GM13976 (cell line): ENCODE measurements around the gene FOXD4L6.
"Not testable (repeated sequence)": the region's sequence is repeated elsewhere in the genome, so short reads cannot be mapped to it uniquely, and the experiment has no call there.

Experiments used
- DNase-seq: peaks from one replicate; pipeline ENCODE4 v3.0.0; 2012; ENCODE audit warnings: low spot score
- in situ Hi-C: fragments of 300-500 bp; cut with MboI; formaldehyde crosslinking; loops from one replicate; pipeline ENCODE4 v1.12.0; 2022; ENCODE audit warnings: low sequenced_read_pairs, mixed read lengths, inconsistent platforms; ENCODE audit not compliant: unreplicated experiment

FOXD4L6 gene

GRCh38 chr9:41128581-41128980 lies at the start of gene FOXD4L6:
Gene FOXD4L6 (minus strand): TSS chr9:41128681. CDS start chr9:41128383, 298 bp downstream.
- in situ Hi-C loops = not testable (repeated sequence)

GRCh38 chr9:41174994-41175393 lies 46.5 kb upstream of the FOXD4L6 start:
- in situ Hi-C loops, DNase-seq: not testable (repeated sequence)

More at GRCh38 chr9:41128581-41128980, at the start of gene FOXD4L6:
- not testable (repeated sequence) for DNase-seq

DNA sequence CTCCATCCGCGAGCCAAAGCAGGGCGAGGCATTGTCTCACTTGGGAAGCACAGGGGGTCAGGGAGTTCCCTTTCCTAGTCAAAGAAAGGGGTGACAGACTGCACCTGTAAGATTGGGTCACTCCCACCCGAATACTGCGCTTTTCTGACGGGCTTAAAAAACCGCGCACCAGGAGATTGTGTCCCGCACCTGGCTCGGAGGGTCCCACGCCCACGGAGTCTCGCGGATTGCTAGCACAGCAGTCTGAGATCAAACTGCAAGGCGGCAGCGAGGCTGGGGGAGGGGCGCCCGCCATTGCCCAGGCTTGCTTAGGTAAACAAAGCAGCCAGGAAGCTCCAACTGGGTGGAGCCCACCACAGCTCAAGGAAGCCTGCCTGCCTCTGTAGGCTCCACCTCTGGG lies 21.6 kb upstream of the FOXD4L6 start:
- DNase-seq, in situ Hi-C loops: not testable (repeated sequence)

DNA sequence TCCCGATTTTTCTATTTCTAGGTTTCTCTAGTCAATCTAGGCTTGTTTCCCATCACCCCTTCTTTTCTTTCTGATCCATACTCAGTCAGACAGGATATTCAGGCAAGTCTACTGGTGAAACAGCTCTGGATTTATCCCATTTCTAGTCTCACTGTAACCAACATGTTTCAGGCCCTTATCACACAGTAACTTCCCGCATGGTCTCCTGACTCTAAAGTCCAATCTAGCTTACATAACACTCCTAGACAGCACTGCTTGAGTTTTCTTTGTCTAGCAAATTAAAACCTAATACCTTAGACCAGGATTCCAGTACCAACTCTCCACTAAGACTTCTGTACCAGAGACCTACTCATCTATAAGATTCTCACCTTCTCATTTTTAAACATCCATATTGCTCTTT lies 13.4 kb upstream of the FOXD4L6 start:
- in situ Hi-C loops, DNase-seq: not testable (repeated sequence)

DNA sequence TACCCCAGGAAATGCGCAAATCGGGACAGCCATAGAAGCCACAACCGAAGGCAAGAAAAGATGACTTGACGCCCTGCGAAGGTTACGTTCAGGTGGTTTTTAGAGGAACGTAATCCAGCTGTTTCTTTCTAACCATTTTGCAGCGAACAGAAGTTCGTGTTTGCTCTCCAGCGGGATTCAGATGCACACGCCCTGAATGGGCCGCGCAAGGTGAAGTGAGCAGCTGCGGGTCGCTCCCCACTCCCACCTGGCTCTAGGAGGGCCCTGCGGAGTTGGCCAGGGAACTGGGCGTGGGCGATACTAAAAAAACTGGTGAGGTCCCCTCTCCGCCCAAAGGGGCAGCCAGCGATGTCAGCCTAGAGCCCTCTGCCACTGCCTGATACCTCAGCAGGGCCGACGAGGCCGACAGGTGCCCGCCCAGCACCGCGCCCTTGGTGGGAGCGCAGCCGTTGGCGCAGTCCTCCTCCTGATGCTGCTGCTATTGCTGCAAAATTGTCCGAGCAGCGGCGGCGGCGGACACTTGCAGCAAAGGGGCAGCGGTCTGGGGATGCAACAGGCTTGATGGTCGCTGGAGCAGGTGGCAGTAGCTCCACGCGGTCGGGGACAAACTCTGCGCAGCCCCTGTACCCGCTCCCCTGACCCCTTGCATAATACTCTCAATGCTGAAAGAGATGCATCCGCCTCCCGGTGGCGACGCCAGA lies 1.6 kb downstream of the FOXD4L6 start:
- DNase-seq, in situ Hi-C loops: not testable (repeated sequence)

DNA sequence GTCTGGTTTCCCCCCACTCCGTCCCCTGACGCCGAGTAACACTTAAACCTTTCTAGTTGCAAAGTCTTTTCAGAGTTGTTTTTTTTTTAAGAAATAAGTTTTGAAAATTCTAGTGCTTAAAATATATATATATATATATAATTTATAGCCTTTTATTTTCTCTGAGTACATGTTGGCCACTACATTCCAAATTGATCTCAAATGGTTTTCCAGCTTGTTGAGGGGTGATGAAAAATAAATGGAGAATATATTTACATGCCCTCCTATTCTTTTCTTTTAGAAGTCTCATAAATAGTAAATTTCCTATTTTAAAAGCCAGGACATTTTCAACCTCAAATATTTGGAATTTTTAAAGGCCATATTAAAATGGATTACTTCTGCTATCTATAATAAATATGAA lies 2.5 kb downstream of the FOXD4L6 start:
- DNase-seq, in situ Hi-C loops: not testable (repeated sequence)

GRCh38 chr9:41125109-41125658 lies 3.3 kb downstream of the FOXD4L6 start:
- DNase-seq, in situ Hi-C loops: not testable (repeated sequence)

DNA sequence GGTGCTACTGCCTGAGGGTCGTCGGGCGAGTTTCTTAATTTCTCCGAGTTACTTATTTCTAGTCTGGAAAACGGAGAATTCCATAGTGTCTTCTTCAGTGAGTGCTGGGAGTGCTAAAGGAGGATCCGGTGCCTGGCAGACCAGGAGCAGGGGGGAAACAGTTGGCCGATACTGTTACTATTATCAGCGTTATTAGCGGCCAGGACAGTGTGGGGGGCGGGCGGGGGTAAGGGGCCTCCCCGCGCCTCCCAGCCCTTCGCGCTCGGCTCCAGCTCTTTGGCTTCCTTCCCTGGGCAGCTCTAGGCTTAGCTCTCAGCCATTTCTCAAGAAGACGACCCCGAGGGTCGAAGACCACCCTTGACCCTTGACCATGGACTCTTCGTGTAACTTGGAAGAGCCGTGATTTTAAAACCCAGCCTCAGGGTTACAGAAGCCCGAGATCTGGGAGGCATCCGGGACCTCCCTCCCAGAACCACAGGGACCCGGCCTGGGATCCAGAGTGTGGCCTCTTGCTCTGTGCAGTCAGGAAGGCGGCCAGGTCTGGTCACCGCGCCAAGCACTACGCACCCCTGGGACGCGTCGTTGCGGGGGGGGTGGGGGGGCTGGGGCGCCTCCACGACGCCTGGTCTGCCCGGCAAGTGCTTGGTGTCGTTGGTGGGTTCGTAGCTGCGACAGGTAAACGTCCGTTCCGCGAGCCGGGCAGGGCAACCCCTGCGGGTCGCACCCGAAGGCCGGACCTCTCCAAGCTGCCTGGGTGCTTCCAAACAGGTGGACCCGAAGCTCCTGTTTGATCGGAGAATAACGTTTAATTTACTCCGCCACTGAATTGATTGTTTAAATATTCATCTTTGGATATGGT lies 4.0 kb downstream of the FOXD4L6 start:
- in situ Hi-C loops = not testable (repeated sequence)

DNA sequence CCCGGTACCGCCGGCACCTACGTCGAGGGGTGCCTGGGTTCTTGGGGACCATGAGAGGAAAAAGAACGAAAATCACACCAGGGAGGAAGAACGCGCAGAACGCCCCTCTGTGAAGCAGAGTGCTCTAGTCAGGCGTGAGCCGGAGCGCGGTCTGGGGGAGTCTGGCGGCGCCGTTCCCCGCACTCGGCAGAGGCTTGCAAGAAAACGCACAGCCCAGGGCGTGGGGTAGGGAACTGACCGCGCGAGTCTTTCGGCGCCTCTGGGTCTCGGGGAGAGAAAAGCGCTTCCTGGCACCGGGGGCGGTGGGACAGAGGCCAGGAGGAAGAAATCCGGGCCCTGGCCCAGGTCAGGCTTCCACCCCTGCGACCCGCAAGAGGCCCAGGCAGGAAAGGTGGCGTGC lies 4.7 kb downstream of the FOXD4L6 start:
- in situ Hi-C loops, DNase-seq: not testable (repeated sequence)

More for the DNA sequence above, 4.0 kb downstream of the FOXD4L6 start:
- not testable (repeated sequence) for DNase-seq

GRCh38 chr9:41123396-41123795 lies 5.1 kb downstream of the FOXD4L6 start:
- DNase-seq, in situ Hi-C loops: not testable (repeated sequence)

DNA sequence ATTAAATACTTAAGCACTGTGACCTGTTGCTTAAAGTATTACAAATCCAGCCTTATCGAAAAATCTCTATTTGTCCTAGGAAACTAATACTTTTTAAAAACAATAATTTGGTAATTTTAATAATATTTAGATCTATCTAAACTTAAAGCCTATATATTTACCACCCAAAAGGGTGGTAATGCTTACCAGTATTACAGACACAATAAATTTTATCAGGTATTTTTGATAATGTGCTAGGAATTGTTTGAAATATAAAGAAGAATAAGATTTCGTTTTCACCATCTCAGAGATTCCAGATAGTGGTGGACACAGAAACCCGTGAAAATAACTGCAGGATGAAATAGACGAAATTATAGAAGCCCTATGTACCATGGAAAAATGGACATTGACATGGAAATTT lies 7.8 kb downstream of the FOXD4L6 start:
- in situ Hi-C loops, DNase-seq: not testable (repeated sequence)

DNA sequence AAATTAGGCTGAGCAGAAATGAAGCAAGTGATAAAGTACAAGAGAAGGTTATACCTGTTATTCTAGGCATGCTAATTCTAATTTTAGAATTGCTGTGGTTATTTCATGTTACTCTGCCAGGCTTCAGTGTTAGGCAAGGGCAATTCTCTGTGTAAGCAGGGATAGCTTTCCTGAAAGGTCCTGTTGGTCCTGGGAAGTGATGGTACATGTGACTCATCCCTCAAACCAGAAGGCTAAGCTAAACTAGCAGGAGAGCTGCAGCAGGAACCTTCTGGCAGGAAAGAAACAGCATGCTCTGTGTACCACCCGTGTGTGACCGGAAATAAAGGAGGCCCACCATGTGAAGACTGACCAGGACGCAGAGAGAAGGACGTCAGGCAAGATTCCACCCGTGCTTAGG lies 8.8 kb downstream of the FOXD4L6 start:
- in situ Hi-C loops, DNase-seq: not testable (repeated sequence)

DNA sequence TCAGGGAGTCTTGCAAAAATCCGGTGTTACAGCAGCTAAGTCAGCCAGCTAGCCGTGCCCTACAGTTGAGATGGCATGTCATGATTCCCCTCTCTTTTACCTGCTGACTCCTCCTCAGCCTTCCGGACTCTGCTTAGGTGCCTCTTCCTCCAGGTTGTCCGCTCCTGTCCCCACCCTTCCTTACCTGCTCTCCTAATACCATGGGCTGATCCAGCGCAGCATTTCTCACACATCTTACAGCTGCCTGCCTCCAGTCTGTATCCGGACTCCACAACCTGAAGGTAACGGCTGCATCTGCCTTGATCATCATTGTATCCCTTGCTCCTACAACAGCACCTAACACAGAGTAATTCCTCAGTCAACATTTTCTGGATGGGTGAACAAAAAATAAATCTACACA lies 9.2 kb downstream of the FOXD4L6 start:
- in situ Hi-C loops, DNase-seq: not testable (repeated sequence)

DNA sequence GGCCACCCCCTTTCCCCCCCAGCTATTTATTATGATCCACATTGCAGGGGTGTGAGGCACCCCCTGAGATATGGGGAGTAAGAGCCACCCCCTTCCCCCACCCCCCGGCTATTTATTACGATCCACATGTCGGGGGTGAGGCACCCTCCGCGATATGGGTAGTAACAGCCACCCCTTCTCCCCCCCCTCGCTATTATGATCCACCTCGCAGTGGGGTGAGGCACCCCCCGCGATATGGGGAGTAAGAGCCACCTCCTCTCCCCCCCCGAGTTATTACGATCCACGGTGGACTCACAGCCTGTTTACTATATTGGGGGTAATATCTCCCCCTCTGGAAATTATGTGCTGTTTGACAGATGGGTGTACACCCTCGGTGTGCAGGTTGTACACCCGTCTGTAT lies 15.1 kb downstream of the FOXD4L6 start:
- DNase-seq, in situ Hi-C loops: not testable (repeated sequence)

- in situ Hi-C loops = not testable (repeated sequence)
Observed at GRCh38 chr9:41111414-41111813, 17.1 kb downstream of the FOXD4L6 start.

DNA sequence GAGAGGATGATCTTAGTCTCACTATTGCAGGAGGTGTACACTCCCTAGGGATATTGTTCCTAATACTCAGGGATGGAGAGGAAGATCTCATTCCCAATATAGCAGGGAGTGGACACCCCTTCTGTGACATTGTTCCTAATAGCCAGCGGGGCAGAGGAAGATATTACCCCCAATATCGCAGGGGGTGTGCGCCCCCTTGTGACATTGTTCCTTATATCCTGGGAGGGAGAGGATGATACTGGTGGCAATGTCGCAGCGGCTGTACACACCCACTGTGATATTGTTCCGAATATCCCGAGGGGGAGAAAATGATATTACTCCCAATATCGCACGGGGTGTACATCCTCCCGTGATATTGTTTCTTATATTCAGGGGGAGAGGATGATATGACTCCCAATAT lies 17.6 kb downstream of the FOXD4L6 start:
- in situ Hi-C loops, DNase-seq: not testable (repeated sequence)

More at GRCh38 chr9:41111414-41111813, 17.1 kb downstream of the FOXD4L6 start:
- DNase-seq = not testable (repeated sequence)

GRCh38 chr9:41109253-41109652 lies 19.2 kb downstream of the FOXD4L6 start:
- DNase-seq, in situ Hi-C loops: not testable (repeated sequence)

- DNase-seq, in situ Hi-C loops: not testable (repeated sequence)
Observed at GRCh38 chr9:41108816-41109215, 19.7 kb downstream of the FOXD4L6 start.
